Testis (tissue), 2 donors: ENCODE data around the gene COMMD10.

Source experiments
- POLR2A ChIP-seq: fragments of 450-650 bp; IDR thresholded peaks from one replicate; pipeline ENCODE4 v1.6.1; 2017; ENCODE audit warnings: antibody characterized with exemption, mild to moderate bottlenecking, moderate library complexity
- TF ChIP-seq, protein P1 (sequence below), 3 experiments: fragments of 450-650 bp in 2 of 3; fragments of 200-600 bp in 1 of 3; sonication (generic) in 1 of 3; IDR thresholded peaks; one replicate each; pipeline ENCODE4 v1.5.1; 2016 to 2019; ENCODE audit warnings: antibody characterized with exemption in 3 of 3, mild to moderate bottlenecking in 2 of 3, moderate library complexity in 1 of 3

DNA sequence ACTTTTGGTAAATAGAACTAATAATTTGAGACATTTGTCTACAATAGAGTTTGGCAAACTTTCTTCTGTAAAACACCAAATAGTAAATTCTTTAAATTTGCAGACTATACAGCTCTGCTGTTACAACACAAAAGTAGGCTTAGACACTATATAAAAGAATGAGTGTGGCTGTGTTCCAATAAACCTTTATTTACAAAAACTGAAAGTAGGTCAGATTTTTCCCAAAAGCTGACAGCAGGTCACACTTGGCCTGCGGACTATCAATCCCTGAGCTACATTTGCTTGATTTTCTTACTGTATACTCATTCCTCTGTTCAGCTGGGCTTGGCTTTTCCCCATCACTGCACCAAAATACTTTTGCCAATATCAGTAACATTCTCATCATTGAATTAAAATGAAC lies 189.4 kb downstream of the COMMD10 start:
- TF ChIP-seq, protein P1, sequence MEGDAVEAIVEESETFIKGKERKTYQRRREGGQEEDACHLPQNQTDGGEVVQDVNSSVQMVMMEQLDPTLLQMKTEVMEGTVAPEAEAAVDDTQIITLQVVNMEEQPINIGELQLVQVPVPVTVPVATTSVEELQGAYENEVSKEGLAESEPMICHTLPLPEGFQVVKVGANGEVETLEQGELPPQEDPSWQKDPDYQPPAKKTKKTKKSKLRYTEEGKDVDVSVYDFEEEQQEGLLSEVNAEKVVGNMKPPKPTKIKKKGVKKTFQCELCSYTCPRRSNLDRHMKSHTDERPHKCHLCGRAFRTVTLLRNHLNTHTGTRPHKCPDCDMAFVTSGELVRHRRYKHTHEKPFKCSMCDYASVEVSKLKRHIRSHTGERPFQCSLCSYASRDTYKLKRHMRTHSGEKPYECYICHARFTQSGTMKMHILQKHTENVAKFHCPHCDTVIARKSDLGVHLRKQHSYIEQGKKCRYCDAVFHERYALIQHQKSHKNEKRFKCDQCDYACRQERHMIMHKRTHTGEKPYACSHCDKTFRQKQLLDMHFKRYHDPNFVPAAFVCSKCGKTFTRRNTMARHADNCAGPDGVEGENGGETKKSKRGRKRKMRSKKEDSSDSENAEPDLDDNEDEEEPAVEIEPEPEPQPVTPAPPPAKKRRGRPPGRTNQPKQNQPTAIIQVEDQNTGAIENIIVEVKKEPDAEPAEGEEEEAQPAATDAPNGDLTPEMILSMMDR (IDR thresholded peaks at IDR 0.05): no peak
- TF ChIP-seq POLR2A: no peak
